Epithelial cell of esophagus (primary cell): ENCODE results near the gene VIPR2.
A peak's percentile ranks its signal among the peaks of the same experiment; 100 is the strongest.

Experiments
- DNase-seq: peaks from one replicate; pipeline ENCODE4 v3.0.0; 2010; ENCODE audit warnings: low read depth
- H3K4me3 ChIP-seq: 2 replicates; pipeline ENCODE4 v1.5.1; 2011; ENCODE audit warnings: mild to moderate bottlenecking, low read length, control low read depth
- TF ChIP-seq, protein P1 (sequence below): IDR thresholded peaks from 2 replicates; pipeline ENCODE4 v1.5.1; 2011; ENCODE audit warnings: low read depth, mild to moderate bottlenecking, low read length, control low read depth, inconsistent platforms; ENCODE audit not compliant: insufficient read depth; ENCODE audit errors: missing control alignments

Gene VIPR2

DNA sequence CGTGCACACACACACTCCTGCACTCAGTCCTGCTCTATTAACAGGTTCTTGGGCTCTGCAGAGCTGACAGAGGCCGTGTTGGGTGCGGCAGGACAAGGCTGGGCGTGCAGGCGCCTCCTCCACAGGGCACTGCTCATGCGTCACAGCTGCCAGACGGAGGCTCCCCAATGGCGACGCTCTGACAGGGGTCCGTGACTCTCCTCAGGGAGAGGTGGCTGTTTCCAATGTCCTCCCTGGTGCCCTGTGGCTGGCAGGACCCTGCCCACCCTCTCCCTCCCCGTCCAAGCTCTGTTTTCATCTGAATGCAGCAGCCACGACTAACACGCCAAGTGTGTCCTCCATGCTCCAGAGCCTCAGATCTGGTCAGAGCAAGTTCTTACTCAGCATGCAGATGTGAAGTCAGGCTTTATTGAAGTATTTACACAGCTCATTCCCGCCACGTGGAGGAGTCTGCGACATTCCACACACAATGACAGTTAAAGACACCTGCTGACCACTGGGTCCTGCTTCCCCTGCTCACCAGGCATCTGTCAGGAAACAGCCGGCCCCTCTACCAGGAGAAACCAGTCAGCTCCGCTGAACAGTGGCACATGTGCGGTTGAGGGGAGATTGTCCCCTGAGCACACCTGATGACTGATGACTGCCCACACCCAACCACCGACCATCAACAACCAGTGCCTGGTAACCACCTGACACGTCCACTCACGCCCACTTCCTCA is 116.7 kb downstream of the VIPR2 start:
- H3K4me3 ChIP-seq: peak overlapping the region; percentile 45
- peak; percentile 67 for DNase-seq
- TF ChIP-seq, protein P1, sequence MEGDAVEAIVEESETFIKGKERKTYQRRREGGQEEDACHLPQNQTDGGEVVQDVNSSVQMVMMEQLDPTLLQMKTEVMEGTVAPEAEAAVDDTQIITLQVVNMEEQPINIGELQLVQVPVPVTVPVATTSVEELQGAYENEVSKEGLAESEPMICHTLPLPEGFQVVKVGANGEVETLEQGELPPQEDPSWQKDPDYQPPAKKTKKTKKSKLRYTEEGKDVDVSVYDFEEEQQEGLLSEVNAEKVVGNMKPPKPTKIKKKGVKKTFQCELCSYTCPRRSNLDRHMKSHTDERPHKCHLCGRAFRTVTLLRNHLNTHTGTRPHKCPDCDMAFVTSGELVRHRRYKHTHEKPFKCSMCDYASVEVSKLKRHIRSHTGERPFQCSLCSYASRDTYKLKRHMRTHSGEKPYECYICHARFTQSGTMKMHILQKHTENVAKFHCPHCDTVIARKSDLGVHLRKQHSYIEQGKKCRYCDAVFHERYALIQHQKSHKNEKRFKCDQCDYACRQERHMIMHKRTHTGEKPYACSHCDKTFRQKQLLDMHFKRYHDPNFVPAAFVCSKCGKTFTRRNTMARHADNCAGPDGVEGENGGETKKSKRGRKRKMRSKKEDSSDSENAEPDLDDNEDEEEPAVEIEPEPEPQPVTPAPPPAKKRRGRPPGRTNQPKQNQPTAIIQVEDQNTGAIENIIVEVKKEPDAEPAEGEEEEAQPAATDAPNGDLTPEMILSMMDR: no peak

DNA sequence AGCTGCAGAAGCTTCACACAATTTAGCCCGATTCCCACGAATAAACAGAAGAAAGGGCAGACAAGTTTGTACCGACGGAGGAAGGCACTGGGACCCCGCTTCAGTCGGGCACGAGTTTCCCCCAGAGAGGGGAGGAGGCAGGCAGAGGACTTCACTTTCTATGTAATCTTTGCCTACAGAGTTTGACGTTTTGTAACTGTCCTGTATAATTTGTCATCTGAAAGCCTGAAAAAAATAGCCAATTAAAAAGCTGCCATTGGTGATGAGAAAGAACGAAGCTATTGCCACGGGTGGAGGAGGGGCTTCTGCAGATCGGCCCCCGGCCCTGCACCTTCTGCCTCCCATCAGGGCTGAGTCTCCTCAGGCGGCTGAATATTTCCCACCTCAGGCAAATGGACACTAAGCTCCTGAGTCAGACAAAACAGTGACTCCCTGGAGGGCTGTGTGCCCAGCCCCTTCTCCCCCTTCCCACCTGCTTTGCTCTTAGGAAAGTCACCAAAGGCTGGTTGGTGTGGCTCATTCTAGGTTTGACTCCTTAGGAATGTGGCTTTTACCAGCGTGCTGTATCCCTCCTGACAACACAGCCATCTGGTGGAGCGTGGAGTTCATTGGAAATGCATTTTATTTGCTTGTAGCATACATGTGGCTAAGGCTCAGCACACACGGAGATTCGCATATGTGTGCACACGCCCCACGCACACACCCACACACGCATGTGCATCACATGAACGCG is 117.4 kb downstream of the VIPR2 start:
- TF ChIP-seq, protein P1: no peak
- peak overlapping the region; percentile 45 for H3K4me3 ChIP-seq
- no peak for DNase-seq

DNA sequence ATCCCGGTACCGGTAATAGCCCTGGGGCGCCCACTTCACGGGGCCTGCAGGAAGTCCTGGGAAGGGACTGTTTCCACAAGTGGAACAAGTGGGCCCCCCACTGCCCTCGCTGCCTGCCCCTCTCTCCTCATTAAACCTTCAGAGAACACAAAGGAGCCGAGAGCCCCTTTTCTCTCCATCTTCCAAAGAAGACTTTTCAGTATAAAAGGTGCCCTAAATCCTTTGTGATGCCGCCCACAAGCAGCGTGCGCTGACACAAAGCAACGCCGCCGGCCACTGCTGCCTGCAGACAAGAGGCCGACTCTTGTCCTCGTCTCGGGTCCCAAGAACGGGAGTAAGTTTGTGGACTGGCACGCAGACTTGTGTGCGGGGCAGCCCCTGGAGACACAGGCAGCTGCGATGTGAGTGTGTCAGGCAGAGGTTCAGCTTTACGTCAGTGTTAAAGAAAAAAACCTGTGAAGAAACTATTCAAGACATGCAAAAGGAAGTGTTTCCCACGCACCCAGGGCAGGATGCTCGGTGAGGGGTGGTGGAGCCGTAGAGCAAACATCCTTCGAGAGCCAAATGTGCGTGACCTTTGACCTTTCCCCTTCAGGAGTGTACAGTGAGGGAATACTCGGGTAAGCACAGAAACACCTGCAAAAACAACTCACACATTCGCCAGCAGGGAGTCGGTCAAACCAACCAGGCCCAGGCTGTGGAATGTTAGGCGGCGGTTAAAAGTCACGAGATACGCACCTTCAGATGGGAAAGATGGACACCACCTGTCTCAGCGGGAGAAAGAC is 118.2 kb downstream of the VIPR2 start:
- no peak for DNase-seq
- H3K4me3 ChIP-seq: no peak overlapping the region
- TF ChIP-seq, protein P1: no peak

DNA sequence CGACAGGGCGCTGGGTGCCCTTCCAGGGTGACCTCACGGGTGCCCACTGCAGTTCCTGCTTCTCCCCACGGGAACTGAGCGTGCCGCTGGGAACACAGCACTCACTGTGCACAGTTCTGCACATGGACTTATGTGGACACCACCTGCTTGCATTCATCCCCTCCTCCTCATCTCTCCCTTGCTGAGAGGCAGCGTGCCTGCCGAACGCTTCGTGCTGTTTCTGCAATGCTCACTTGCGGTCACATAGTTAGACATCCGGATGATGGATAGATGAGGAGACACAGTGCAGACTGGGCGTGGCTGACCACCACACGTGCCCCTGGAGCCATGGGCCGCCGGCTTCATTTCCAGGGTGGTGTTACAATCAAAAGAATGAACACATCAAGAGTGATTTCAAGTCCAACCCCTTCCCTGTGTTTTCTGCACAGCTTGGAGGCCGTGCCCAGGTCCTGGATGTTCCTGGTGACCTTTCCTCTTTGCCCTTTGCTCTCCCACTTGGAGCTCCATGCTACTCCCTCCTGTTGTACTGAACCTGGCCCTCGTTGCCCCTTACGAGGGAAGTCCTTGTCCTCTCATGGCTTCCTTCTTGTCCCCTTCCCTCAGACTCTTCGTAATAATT is 119.4 kb downstream of the VIPR2 start:
- no peak for DNase-seq
- TF ChIP-seq, protein P1: no peak
- no peak overlapping the region for H3K4me3 ChIP-seq

DNA sequence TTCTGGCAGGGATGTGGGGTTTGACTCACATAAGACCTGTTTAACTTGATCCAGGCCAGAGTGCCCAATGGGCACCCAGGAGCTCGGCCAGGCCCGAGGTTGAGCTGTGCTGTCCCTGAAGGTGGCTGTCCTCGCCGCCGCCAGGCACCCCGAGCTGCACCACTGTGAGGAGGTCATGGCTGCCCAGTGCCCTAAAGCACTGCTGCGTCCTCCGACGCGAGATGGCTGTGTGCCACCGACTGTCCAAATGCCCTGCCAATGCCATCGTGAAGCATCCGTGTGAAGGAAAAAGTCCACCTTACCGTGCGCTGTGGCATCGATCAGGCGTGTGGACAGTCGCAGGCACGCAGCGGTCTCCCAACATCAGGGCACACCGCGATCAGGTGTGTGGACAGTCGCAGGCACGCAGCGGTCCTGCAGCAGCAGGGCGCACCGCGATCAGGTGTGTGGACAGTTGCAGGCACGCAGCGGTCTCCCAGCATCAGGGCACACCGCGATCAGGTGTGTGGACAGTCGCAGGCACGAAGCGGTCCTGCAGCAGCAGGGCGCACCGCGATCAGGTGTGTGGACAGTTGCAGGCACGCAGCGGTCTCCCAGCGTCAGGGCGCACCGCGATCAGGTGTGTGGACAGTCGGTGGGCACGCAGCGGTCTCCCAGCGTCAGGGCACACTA is 120.3 kb downstream of the VIPR2 start:
- DNase-seq: no peak
- H3K4me3 ChIP-seq: no peak overlapping the region
- TF ChIP-seq, protein P1: no peak

DNA sequence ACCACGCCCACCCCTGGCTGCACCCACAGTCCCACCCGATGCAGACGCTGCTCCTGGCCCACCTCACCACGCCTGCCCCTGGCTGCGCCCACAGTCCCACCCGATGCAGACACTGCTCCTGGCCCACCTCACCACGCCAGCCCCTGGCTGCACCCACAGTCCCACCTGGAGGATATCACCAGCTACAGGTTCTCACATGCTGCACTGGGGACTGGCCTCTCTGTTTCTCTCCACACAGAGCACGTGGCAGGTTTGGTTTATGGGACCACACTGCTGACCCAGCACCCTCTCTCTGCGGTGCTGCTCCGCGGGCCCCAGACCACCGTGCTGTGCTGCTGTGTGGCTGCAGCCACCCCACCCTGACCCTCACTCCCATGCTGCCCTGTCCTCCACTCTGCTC is 120.9 kb downstream of the VIPR2 start:
- H3K4me3 ChIP-seq: no peak overlapping the region
- no peak for DNase-seq
- TF ChIP-seq, protein P1: no peak
